ENCODE data around the gene POLN.

The POLN gene

GRCh38 chr4:2150076-2150475 lies 91.8 kb downstream of the POLN start:
- Histone ChIP-seq H3F3A (ENCODE audit: insufficient read depth, low read length) (no peaks in the 10 kb centered on the region), H3K27me3 (ENCODE audit: insufficient read depth, low read length) (no peaks in the 10 kb centered on the region; the same call in 1 of the 2 replicates), H3K27ac (ENCODE audit: low read depth, low read length, poor library complexity, severe bottlenecking) (no peak overlapping the region), H3K9ac (ENCODE audit: low read length) (no peak overlapping the region), H3K4me3 (ENCODE audit: low read depth, low read length, poor library complexity, severe bottlenecking) (no peak overlapping the region), H4K20me1 (ENCODE audit: insufficient read depth, low read length) (no peaks in the 10 kb centered on the region), H3K9me2 (ENCODE audit: low read depth, low read length) (no peaks in the 10 kb centered on the region), H2AFZ (ENCODE audit: low read length) (no peak overlapping the region), H3K36me3 (ENCODE audit: insufficient read depth, low read length) (no peaks in the 10 kb centered on the region), H3K4me2 (ENCODE audit: low read length) (no peak overlapping the region), H3K9me3 (ENCODE audit: low read length) (no peaks in the 10 kb centered on the region), H3K79me2 (ENCODE audit: insufficient read depth, low read length) (no peaks in the 10 kb centered on the region), H3K4me1 (ENCODE audit: insufficient read depth, low read length, severe bottlenecking) (no peaks in the 10 kb centered on the region)
- no peak for TF ChIP-seq CTCF (IDR thresholded peaks at IDR 0.05; ENCODE audit: low read length)
- TF ChIP-seq EZH2 (IDR thresholded peaks at IDR 0.05; ENCODE audit: borderline replicate concordance, low read length) = no peak

GRCh38 chr4:2142630-2143427 lies 99.1 kb downstream of the POLN start:
- Histone ChIP-seq H3K79me2 (ENCODE audit: insufficient read depth, low read length) (no peaks in the 10 kb centered on the region), H3K9me2 (ENCODE audit: low read depth, low read length) (no peaks in the 10 kb centered on the region), H3K27me3 (ENCODE audit: insufficient read depth, low read length) (no peaks in the 10 kb centered on the region)

GRCh38 chr4:2141762-2142451 lies 100.0 kb downstream of the POLN start:
- H3K4me1 ChIP-seq (ENCODE audit: insufficient read depth, low read length, severe bottlenecking) = no peaks in the 10 kb centered on the region
- no peak overlapping the region for H3K9ac ChIP-seq (ENCODE audit: low read length)
- no peaks in the 10 kb centered on the region for H3K9me3 ChIP-seq (ENCODE audit: low read length)
- no peaks in the 10 kb centered on the region for H3K9me2 ChIP-seq (ENCODE audit: low read depth, low read length)
- H3K27ac ChIP-seq (ENCODE audit: low read depth, low read length, poor library complexity, severe bottlenecking) = no peak overlapping the region
- H3K4me2 ChIP-seq (ENCODE audit: low read length) = no peak overlapping the region
- H3K4me3 ChIP-seq (ENCODE audit: low read depth, low read length, poor library complexity, severe bottlenecking) = no peak overlapping the region
- H4K20me1 ChIP-seq (ENCODE audit: insufficient read depth, low read length) = no peaks in the 10 kb centered on the region
- no peaks in the 10 kb centered on the region for H3K36me3 ChIP-seq (ENCODE audit: insufficient read depth, low read length)
- no peaks in the 10 kb centered on the region for H3K27me3 ChIP-seq (ENCODE audit: insufficient read depth, low read length)
- no peaks in the 10 kb centered on the region for H3K79me2 ChIP-seq (ENCODE audit: insufficient read depth, low read length)
- no peaks in the 10 kb centered on the region for H3F3A ChIP-seq (ENCODE audit: insufficient read depth, low read length)
- H2AFZ ChIP-seq (ENCODE audit: low read length) = no peak overlapping the region
- TF ChIP-seq EZH2 (IDR thresholded peaks at IDR 0.05; ENCODE audit: borderline replicate concordance, low read length) (no peak), CTCF (IDR thresholded peaks at IDR 0.05; ENCODE audit: low read length) (no peak)

More at GRCh38 chr4:2142630-2143427, 99.1 kb downstream of the POLN start:
- TF ChIP-seq EZH2 (IDR thresholded peaks at IDR 0.05; ENCODE audit: borderline replicate concordance, low read length) (no peak), CTCF (IDR thresholded peaks at IDR 0.05; ENCODE audit: low read length) (no peak)
- Histone ChIP-seq H3K9ac (ENCODE audit: low read length) (no peak overlapping the region), H3K4me3 (ENCODE audit: low read depth, low read length, poor library complexity, severe bottlenecking) (no peak overlapping the region), H3F3A (ENCODE audit: insufficient read depth, low read length) (no peaks in the 10 kb centered on the region), H3K9me3 (ENCODE audit: low read length) (no peaks in the 10 kb centered on the region), H2AFZ (ENCODE audit: low read length) (no peak overlapping the region), H3K4me1 (ENCODE audit: insufficient read depth, low read length, severe bottlenecking) (no peaks in the 10 kb centered on the region), H3K27ac (ENCODE audit: low read depth, low read length, poor library complexity, severe bottlenecking) (no peak overlapping the region), H4K20me1 (ENCODE audit: insufficient read depth, low read length) (no peaks in the 10 kb centered on the region), H3K4me2 (ENCODE audit: low read length) (no peak overlapping the region), H3K36me3 (ENCODE audit: insufficient read depth, low read length) (no peaks in the 10 kb centered on the region)
